Right lobe of liver (tissue), 6 donors: ENCODE data around the gene TEX13C. TPM values are rescaled to one million over a fixed set of nuclear protein-coding genes. Genes with fewer than 3 reads are reported as not detected.
"Not testable (repeated sequence)": the region's sequence is repeated elsewhere in the genome, so short reads cannot be mapped to it uniquely, and the experiment has no call there.

Experiments
- ATAC-seq, 4 donors: fragments of 200-7000 bp; cut with Tn5 transposase; one replicate each; pipeline ENCODE4 v1.9.1; 2020; ENCODE audit warnings: mild to moderate bottlenecking in 4 of 4, moderate library complexity in 4 of 4
- DNase-seq, 3 donors: peaks; one replicate each; pipeline ENCODE4 v3.0.0-alpha.2; 2020
- H3K27ac ChIP-seq, 3 donors: fragments of 200-600 bp; one replicate each; pipeline ENCODE4 v1.8.0; 2022
- H3K27me3 ChIP-seq, 2 donors: fragments of 200-600 bp; one replicate each; pipeline ENCODE4 v1.8.0; 2022
- H3K36me3 ChIP-seq, 4 donors: fragments of 200-600 bp; sonication (generic) in 1 of 4; one replicate each; pipeline versions ENCODE4 v1.5.1 to v1.8.0; 2017 to 2022; ENCODE audit warnings: control low read depth in 1 of 4
- H3K4me1 ChIP-seq, 4 donors: fragments of 200-600 bp; sonication (generic) in 1 of 4; one replicate each; pipeline versions ENCODE4 v1.5.1 to v1.8.0; 2017 to 2022; ENCODE audit warnings: control low read depth in 1 of 4
- H3K4me3 ChIP-seq, 3 donors: fragments of 200-600 bp; one replicate each; pipeline ENCODE4 v1.8.0; 2022
- H3K9me3 ChIP-seq, 4 donors: fragments of 200-600 bp; sonication (generic) in 1 of 4; one replicate each; pipeline versions ENCODE4 v1.5.1 to v1.8.0; 2017 to 2022; ENCODE audit warnings: control low read depth in 1 of 4
- POLR2A ChIP-seq: fragments of 450-650 bp; IDR thresholded peaks from one replicate; pipeline ENCODE4 v1.6.1; 2017; ENCODE audit warnings: antibody characterized with exemption, mild to moderate bottlenecking
- WGBS: methylation state at CpG from one replicate; pipeline ENCODE4 v1.1.6; 2018; ENCODE audit warnings: low coverage, low lambda C conversion rate; ENCODE audit not compliant: insufficient coverage; ENCODE audit errors: missing lambda C conversion rate; 5-methylcytosine and 5-hydroxymethylcytosine counted together
- intact Hi-C, 2 donors: fragments of 100-400 bp; cut with DNase I; formaldehyde crosslinking; loops; one replicate each; pipeline versions ENCODE4 v1.11.2 to v1.14.1; 2022
- total RNA-seq, 6 experiments: library from RNA; depleted of rRNA in 2 of 6; stranded (reverse); fragments of >200 nt in 2 of 6; fragmentation: NEBNext Ultra II Directional in 3 of 6; extraction: Animal tissue kit (Norgen Biotek cat#: 25700) in 3 of 6; gene quantifications; one replicate each; pipeline versions ENCODE4 v1.1.0 to v1.2.4, GENCODE V29; 2016 to 2023
- TF ChIP-seq, protein P1 (sequence below), 4 donors: fragments of 200-600 bp in 3 of 4; fragments of 450-650 bp in 1 of 4; IDR thresholded peaks; one replicate each; pipeline versions ENCODE4 v1.5.1 to v1.8.0; 2016 to 2022; ENCODE audit warnings: antibody characterized with exemption in 4 of 4, mild to moderate bottlenecking in 2 of 4
- donor health status: DM: no; HTN: yes; CAD: no.
- donor health status: DM: no; HTN: no; CAD: no.
- donor health status: DM: no; HTN: no; CAD: no.
- donor health status: DM: no; HTN: yes; CAD: no.
- donor health status: DM: no; HTN: yes; CAD: no.

Gene TEX13C
- total RNA-seq, 6 experiments from 2014 or later: not detected

GRCh38 chrX:125298871-125299270, 20.8 kb upstream of the TEX13C start:
- no peak overlapping the region for H3K27ac ChIP-seq
- H3K36me3 ChIP-seq: no peaks in the 10 kb centered on the region
- ATAC-seq: no peak
- no peak for DNase-seq
- WGBS: 72% methylated on average over 2 of the region's 2 CpGs
- no peaks in the 10 kb centered on the region for H3K27me3 ChIP-seq
- no peaks in the 10 kb centered on the region for H3K9me3 ChIP-seq
- TF ChIP-seq, protein P1, sequence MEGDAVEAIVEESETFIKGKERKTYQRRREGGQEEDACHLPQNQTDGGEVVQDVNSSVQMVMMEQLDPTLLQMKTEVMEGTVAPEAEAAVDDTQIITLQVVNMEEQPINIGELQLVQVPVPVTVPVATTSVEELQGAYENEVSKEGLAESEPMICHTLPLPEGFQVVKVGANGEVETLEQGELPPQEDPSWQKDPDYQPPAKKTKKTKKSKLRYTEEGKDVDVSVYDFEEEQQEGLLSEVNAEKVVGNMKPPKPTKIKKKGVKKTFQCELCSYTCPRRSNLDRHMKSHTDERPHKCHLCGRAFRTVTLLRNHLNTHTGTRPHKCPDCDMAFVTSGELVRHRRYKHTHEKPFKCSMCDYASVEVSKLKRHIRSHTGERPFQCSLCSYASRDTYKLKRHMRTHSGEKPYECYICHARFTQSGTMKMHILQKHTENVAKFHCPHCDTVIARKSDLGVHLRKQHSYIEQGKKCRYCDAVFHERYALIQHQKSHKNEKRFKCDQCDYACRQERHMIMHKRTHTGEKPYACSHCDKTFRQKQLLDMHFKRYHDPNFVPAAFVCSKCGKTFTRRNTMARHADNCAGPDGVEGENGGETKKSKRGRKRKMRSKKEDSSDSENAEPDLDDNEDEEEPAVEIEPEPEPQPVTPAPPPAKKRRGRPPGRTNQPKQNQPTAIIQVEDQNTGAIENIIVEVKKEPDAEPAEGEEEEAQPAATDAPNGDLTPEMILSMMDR (IDR thresholded peaks at IDR 0.05): no peak
- no peak for TF ChIP-seq POLR2A
- intact Hi-C loops: no loop called here
- peaks cover 0 to 12% (median 4%) of the 10 kb centered on the region in 4 donors for H3K4me1 ChIP-seq
- no peak overlapping the region for H3K4me3 ChIP-seq

- Histone ChIP-seq H3K4me1 (no peaks in the 10 kb centered on the region), H3K9me3 (no peaks in the 10 kb centered on the region), H3K27ac (no peak overlapping the region), H3K4me3 (no peak overlapping the region), H3K36me3 (no peaks in the 10 kb centered on the region), H3K27me3 (no peaks in the 10 kb centered on the region)
- ATAC-seq (no peak), DNase-seq (no peak)
- 33% methylated on average over 1 of the region's 1 CpG for WGBS
- no peak for TF ChIP-seq POLR2A
- TF ChIP-seq, protein P1 (IDR thresholded peaks at IDR 0.05): no peak
- intact Hi-C loops: no loop called here
These were observed 13.3 kb upstream of the TEX13C start for GRCh38 chrX:125306335-125306866.

DNA sequence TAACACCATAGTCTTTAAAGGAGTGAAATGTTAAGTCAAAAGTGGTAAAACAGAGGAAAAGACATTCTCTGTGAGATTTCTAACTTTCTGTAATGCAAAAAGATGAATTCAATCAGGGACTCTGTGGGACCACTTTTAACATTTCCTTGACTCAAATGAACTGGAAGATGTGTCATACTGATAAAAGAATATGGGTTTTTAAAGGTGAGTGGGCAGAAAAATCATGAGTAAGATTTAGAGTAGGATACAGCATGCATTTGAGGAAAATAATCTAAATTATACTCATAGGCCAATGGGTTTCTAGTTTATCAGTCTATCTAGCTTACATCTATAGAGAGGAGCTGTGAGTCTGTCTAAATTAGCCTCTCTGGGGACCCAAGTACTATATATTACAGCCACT, 11.0 kb upstream of the TEX13C start:
- TF ChIP-seq, protein P1 (IDR thresholded peaks at IDR 0.05): no peak
- no peak for TF ChIP-seq POLR2A

DNA sequence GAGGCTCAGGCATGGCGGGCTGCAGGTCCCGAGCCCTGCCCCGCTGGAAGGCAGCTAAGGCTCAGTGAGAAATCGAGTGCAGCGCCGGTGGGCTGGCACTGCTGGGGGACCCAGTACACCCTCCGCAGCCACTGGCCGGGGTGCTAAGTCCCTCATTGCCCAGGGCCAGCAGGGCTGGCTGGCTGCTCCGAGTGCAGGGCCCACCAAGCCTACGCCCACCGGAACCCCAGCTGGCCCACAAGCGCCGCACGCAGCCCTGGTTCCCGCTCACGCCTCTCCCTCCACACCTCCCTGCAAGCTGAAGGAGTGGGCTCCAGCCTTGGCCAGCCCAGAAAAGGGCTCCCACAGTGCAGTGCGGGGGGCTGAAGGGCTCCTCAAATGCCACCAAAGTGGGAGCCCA, 505 bp upstream of the TEX13C start:
- H3K36me3 ChIP-seq, H3K9me3 ChIP-seq, intact Hi-C loops, ATAC-seq, H3K4me1 ChIP-seq, H3K27me3 ChIP-seq, DNase-seq, H3K4me3 ChIP-seq, H3K27ac ChIP-seq: not testable (repeated sequence)
- whole genome bisulfite sequencing: no CpG with 5 or more reads among the region's 17 CpGs

More for the DNA sequence above, 11.0 kb upstream of the TEX13C start:
- H3K27me3 ChIP-seq: no peaks in the 10 kb centered on the region
- ATAC-seq (no peak), DNase-seq (no peak)
- H3K36me3 ChIP-seq: no peaks in the 10 kb centered on the region
- no peak overlapping the region for H3K27ac ChIP-seq
- H3K9me3 ChIP-seq: no peaks in the 10 kb centered on the region
- H3K4me1 ChIP-seq: no peaks in the 10 kb centered on the region
- no peak overlapping the region for H3K4me3 ChIP-seq
- intact Hi-C loops: no loop called here

GRCh38 chrX:125322431-125322830, 2.8 kb downstream of the TEX13C start:
- intact Hi-C loops: no loop called here
- no peak overlapping the region for H3K4me3 ChIP-seq
- no peaks in the 10 kb centered on the region for H3K27me3 ChIP-seq
- ATAC-seq (no peak), DNase-seq (no peak)
- no peak overlapping the region for H3K27ac ChIP-seq
- H3K4me1 ChIP-seq: no peaks in the 10 kb centered on the region
- no peak for TF ChIP-seq POLR2A
- TF ChIP-seq, protein P1 (IDR thresholded peaks at IDR 0.05): no peak
- no peaks in the 10 kb centered on the region for H3K36me3 ChIP-seq
- no peaks in the 10 kb centered on the region for H3K9me3 ChIP-seq
- no CpG with 5 or more reads among the region's 2 CpGs for WGBS
